ENCODE measurements around the gene FZD10.

The FZD10 gene

GRCh38 chr12:130162267-130162666 is at the start of gene FZD10:
TSS of gene FZD10 (plus strand) at chr12:130162464. CDS start at chr12:130162943, 479 bp downstream.
- DNase-seq (ENCODE audit: low read depth) = no peak

GRCh38 chr12:130114952-130115351 is 47.3 kb upstream of the FZD10 start:
- no peak for DNase-seq (ENCODE audit: low read depth)

- no peak for DNase-seq (ENCODE audit: low read depth)
Observed at GRCh38 chr12:130115646-130116045, 46.6 kb upstream of the FZD10 start.

- DNase-seq (ENCODE audit: low read depth) = no peak
Observed at GRCh38 chr12:130116791-130117190, 45.5 kb upstream of the FZD10 start.

- no peak for DNase-seq (ENCODE audit: low read depth)
Observed at GRCh38 chr12:130117233-130117632, 45.0 kb upstream of the FZD10 start.

GRCh38 chr12:130117701-130118100 is 44.6 kb upstream of the FZD10 start:
- no peak for DNase-seq (ENCODE audit: low read depth)

GRCh38 chr12:130118181-130118580 is 44.1 kb upstream of the FZD10 start:
- no peak for DNase-seq (ENCODE audit: low read depth)

- no peak for DNase-seq (ENCODE audit: low read depth)
Observed at GRCh38 chr12:130119241-130119861, 42.9 kb upstream of the FZD10 start.

- no peak for DNase-seq (ENCODE audit: low read depth)
Observed at GRCh38 chr12:130120012-130120805, 42.1 kb upstream of the FZD10 start.

GRCh38 chr12:130121226-130122000 is 40.9 kb upstream of the FZD10 start:
- no peak for DNase-seq (ENCODE audit: low read depth)

GRCh38 chr12:130122356-130122755 is 39.9 kb upstream of the FZD10 start:
- no peak for DNase-seq (ENCODE audit: low read depth)

GRCh38 chr12:130124106-130124505 is 38.2 kb upstream of the FZD10 start:
- no peak for DNase-seq (ENCODE audit: low read depth)

GRCh38 chr12:130124605-130125244 is 37.5 kb upstream of the FZD10 start:
- DNase-seq (ENCODE audit: low read depth) = no peak

- DNase-seq (ENCODE audit: low read depth) = no peak
Observed at GRCh38 chr12:130126023-130126432, 36.2 kb upstream of the FZD10 start.

- DNase-seq (ENCODE audit: low read depth) = no peak
Observed at GRCh38 chr12:130127532-130127911, 34.7 kb upstream of the FZD10 start.

- no peak for DNase-seq (ENCODE audit: low read depth)
Observed at GRCh38 chr12:130127912-130128789, 34.1 kb upstream of the FZD10 start.

- DNase-seq (ENCODE audit: low read depth) = no peak
Observed at GRCh38 chr12:130128790-130129735, 33.2 kb upstream of the FZD10 start.

- DNase-seq (ENCODE audit: low read depth) = no peak
Observed at GRCh38 chr12:130130346-130130745, 31.9 kb upstream of the FZD10 start.

- DNase-seq (ENCODE audit: low read depth) = no peak
Observed at GRCh38 chr12:130131025-130131424, 31.2 kb upstream of the FZD10 start.

- DNase-seq (ENCODE audit: low read depth) = no peak
Observed at GRCh38 chr12:130131801-130132200, 30.5 kb upstream of the FZD10 start.
